Glomerular endothelial cell (primary cell): Measurements from ENCODE around the gene CDH13. TPM values are rescaled to one million over a fixed set of nuclear protein-coding genes. Genes with fewer than 3 reads are reported as not detected.

Source experiments
- DNase-seq: peaks from one replicate; pipeline ENCODE4 v3.0.0-alpha.2; 2011; ENCODE audit warnings: low read depth, low spot score; ENCODE audit errors: extremely low read depth
- total RNA-seq: library from RNA; depleted of rRNA; stranded (reverse); fragments of >200 nt; gene quantifications from 2 replicates; pipeline ENCODE4 v1.2.3, GENCODE V29; 2015

Gene CDH13
- total RNA-seq, 1 donor from 2014 or later = 111 TPM

- no peak for DNase-seq
These were observed 1117.7 kb downstream of the CDH13 start for GRCh38 chr16:83744441-83744981.

GRCh38 chr16:83746611-83747010, 1119.8 kb downstream of the CDH13 start:
- DNase-seq = no peak

- no peak for DNase-seq
These were observed 1121.2 kb downstream of the CDH13 start for GRCh38 chr16:83747936-83748335.

GRCh38 chr16:83755391-83755790, 1128.6 kb downstream of the CDH13 start:
- DNase-seq = no peak

GRCh38 chr16:83762141-83762991, 1135.6 kb downstream of the CDH13 start:
- DNase-seq = no peak

GRCh38 chr16:83762992-83763358, 1136.2 kb downstream of the CDH13 start:
- DNase-seq = no peak

GRCh38 chr16:83768986-83769385, 1142.2 kb downstream of the CDH13 start:
- DNase-seq = no peak

- DNase-seq = no peak
These were observed 1142.7 kb downstream of the CDH13 start for GRCh38 chr16:83769397-83770008.

GRCh38 chr16:83771306-83771942, 1144.7 kb downstream of the CDH13 start:
- no peak for DNase-seq

GRCh38 chr16:83772806-83773205, 1146.0 kb downstream of the CDH13 start:
- no peak for DNase-seq

GRCh38 chr16:83774066-83774465, 1147.3 kb downstream of the CDH13 start:
- DNase-seq = no peak

GRCh38 chr16:83776944-83777343, 1150.2 kb downstream of the CDH13 start:
- no peak for DNase-seq

- DNase-seq = no peak
These were observed 1153.1 kb downstream of the CDH13 start for GRCh38 chr16:83779886-83780285.

- DNase-seq = no peak
These were observed 1158.7 kb downstream of the CDH13 start for GRCh38 chr16:83785455-83785854.

- DNase-seq = no peak
These were observed 1163.1 kb downstream of the CDH13 start for GRCh38 chr16:83789642-83790401.

- no peak for DNase-seq
These were observed 1165.1 kb downstream of the CDH13 start for GRCh38 chr16:83791916-83792315.

GRCh38 chr16:83792391-83792790, 1165.6 kb downstream of the CDH13 start:
- no peak for DNase-seq

- DNase-seq = no peak
These were observed 1166.4 kb downstream of the CDH13 start for GRCh38 chr16:83793179-83793578.

GRCh38 chr16:83794860-83795554, 1168.2 kb downstream of the CDH13 start:
- no peak for DNase-seq

GRCh38 chr16:83797013-83797412, 1170.2 kb downstream of the CDH13 start:
- DNase-seq = no peak
